Activated naive CD4-positive, alpha-beta T cell treated with anti-CD3 and anti-CD28 coated beads, Interleukin-2, amount 50 U/mL, for 24 hours (primary cell): ENCODE measurements around the gene SLC25A30.
"Not testable (repeated sequence)": the region's sequence is repeated elsewhere in the genome, so short reads cannot be mapped to it uniquely, and the experiment has no call there.

ENCODE experiments used
- H3K27ac Mint-ChIP-seq: one replicate; pipeline ENCODE4 v1.8.0; 2021; ENCODE audit warnings: mild to moderate bottlenecking, mixed read lengths
- H3K27me3 Mint-ChIP-seq: one replicate; pipeline ENCODE4 v1.8.0; 2021; ENCODE audit warnings: mixed read lengths
- H3K36me3 Mint-ChIP-seq: one replicate; pipeline ENCODE4 v1.8.0; 2021; ENCODE audit warnings: mixed read lengths
- H3K4me1 Mint-ChIP-seq: one replicate; pipeline ENCODE4 v1.8.0; 2021; ENCODE audit warnings: mixed read lengths
- H3K4me3 Mint-ChIP-seq: one replicate; pipeline ENCODE4 v1.8.0; 2021; ENCODE audit warnings: mild to moderate bottlenecking, mixed read lengths
- H3K9me3 Mint-ChIP-seq: one replicate; pipeline ENCODE4 v1.8.0; 2021; ENCODE audit warnings: mixed read lengths

SLC25A30 gene

DNA sequence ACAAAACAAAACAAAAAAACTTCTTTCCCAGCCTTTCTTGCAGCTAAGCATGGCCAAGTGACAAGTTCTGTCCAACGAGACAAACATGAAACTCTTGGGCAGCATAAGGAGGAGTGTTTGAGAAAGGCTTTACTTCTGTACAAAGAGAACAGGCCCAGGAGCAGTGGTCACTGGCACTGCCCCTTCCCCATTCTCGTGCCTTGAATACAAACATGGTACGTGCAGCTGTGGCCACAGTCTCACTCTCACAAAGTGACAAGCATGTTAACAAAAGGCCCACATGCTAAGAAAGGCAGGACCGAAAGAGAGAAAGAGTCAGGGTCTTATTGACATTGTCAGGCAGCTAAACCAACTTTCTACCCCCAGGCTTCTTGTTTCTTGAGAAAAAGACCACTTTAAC is 19.8 kb upstream of the SLC25A30 start:
- H3K27ac Mint-ChIP-seq, result no peak overlapping the region
- H3K4me3 Mint-ChIP-seq, result no peak overlapping the region
- H3K4me1 Mint-ChIP-seq, result peaks cover 8% of the 10 kb centered on the region
- H3K27me3 Mint-ChIP-seq, result no peaks in the 10 kb centered on the region
- no peaks in the 10 kb centered on the region for H3K36me3 Mint-ChIP-seq
- no peaks in the 10 kb centered on the region for H3K9me3 Mint-ChIP-seq

- no peaks in the 10 kb centered on the region for H3K9me3 Mint-ChIP-seq
- no peaks in the 10 kb centered on the region for H3K36me3 Mint-ChIP-seq
- no peak overlapping the region for H3K27ac Mint-ChIP-seq
- H3K27me3 Mint-ChIP-seq, result no peaks in the 10 kb centered on the region
- no peak overlapping the region for H3K4me3 Mint-ChIP-seq
- H3K4me1 Mint-ChIP-seq, result peaks cover 6% of the 10 kb centered on the region
Measured at GRCh38 chr13:45436953-45437352, 18.8 kb upstream of the SLC25A30 start.

GRCh38 chr13:45436332-45436731 is 18.2 kb upstream of the SLC25A30 start:
- no peaks in the 10 kb centered on the region for H3K27me3 Mint-ChIP-seq
- no peak overlapping the region for H3K4me3 Mint-ChIP-seq
- no peaks in the 10 kb centered on the region for H3K9me3 Mint-ChIP-seq
- no peak overlapping the region for H3K27ac Mint-ChIP-seq
- peaks cover under 1% of the 10 kb centered on the region for H3K4me1 Mint-ChIP-seq
- no peaks in the 10 kb centered on the region for H3K36me3 Mint-ChIP-seq

DNA sequence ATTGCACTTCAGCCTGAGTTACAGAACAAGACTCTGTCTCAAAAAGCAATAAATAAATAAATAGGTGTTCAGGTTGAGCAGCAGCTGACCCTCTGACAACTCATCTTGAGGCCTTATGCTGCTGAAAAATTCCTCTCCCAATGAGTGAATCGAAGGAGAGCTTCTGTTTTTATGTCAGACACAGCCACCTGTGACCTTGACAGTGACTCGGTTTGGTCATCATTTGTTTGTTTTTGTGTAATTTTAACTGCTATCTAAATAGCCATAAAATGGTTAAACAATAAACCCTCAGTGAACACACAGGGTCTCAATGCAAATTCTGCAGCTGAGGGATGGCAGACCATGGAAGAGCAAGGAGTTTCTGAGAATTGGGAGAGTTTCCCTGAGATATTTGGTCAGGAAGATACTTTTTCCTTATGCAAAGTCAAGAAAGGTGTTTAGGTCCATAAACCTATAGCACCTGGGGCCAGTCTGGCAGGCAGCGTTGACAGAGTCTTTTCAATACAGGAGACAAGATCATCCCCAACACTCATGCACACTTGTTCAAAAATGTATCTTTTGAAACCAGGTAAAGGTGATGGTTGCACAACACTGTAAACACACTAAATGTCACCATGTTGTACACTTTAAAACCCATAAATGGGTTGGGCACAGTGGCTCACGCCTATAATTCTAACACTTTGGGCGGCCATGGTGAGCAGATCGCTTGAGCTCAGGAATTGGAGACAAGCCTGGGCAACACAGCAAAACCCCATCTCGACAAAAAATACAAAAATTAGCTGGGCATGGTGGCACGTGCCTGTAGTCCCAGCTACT is 16.6 kb upstream of the SLC25A30 start:
- no peaks in the 10 kb centered on the region for H3K9me3 Mint-ChIP-seq
- no peaks in the 10 kb centered on the region for H3K27me3 Mint-ChIP-seq
- no peaks in the 10 kb centered on the region for H3K4me1 Mint-ChIP-seq
- no peak overlapping the region for H3K4me3 Mint-ChIP-seq
- H3K27ac Mint-ChIP-seq, result peak overlapping the region; percentile 51
- H3K36me3 Mint-ChIP-seq, result no peaks in the 10 kb centered on the region

GRCh38 chr13:45433381-45433790 is 15.2 kb upstream of the SLC25A30 start:
- H3K4me1 Mint-ChIP-seq, result no peaks in the 10 kb centered on the region
- H3K9me3 Mint-ChIP-seq, result no peaks in the 10 kb centered on the region
- no peak overlapping the region for H3K27ac Mint-ChIP-seq
- no peak overlapping the region for H3K4me3 Mint-ChIP-seq
- no peaks in the 10 kb centered on the region for H3K36me3 Mint-ChIP-seq
- no peaks in the 10 kb centered on the region for H3K27me3 Mint-ChIP-seq

DNA sequence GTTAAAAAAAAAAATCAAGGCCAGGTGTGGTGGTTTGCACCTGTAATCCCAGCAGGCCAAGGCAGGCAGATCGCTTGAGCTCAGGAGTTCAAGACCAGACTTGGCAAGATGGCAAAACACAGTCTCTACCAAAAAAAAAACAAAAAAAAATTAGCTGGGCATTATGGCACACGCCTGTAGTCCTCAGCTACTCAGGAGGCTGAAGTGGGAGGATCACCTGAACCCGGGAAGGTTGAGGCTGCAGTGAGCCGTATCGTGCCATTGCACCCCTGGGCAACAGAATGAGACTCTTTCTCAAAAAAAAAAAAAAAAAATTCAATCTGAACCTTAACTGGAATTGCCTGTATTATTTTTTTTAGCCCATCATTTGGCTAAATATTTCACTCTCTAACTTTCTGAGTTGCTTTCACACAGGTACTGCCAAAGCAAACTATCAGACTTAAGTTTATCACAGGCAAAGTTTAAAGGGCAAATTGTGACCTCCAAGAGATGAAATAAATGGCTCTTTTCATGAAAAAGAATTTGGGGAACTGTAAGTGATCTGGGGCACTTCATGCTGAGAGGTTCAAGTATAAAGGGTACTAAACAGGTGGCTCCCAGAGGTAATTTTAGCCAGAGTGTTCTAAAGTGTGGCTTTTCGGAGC is 14.7 kb upstream of the SLC25A30 start:
- no peaks in the 10 kb centered on the region for H3K9me3 Mint-ChIP-seq
- no peak overlapping the region for H3K4me3 Mint-ChIP-seq
- H3K36me3 Mint-ChIP-seq, result no peaks in the 10 kb centered on the region
- no peak overlapping the region for H3K27ac Mint-ChIP-seq
- H3K4me1 Mint-ChIP-seq, result no peaks in the 10 kb centered on the region
- no peaks in the 10 kb centered on the region for H3K27me3 Mint-ChIP-seq

GRCh38 chr13:45426056-45426841 is 8.1 kb upstream of the SLC25A30 start:
- H3K4me1 Mint-ChIP-seq, H3K27me3 Mint-ChIP-seq, H3K36me3 Mint-ChIP-seq, H3K4me3 Mint-ChIP-seq, H3K27ac Mint-ChIP-seq, H3K9me3 Mint-ChIP-seq: not testable (repeated sequence)

GRCh38 chr13:45422731-45423292 is 4.6 kb upstream of the SLC25A30 start:
- H3K27ac Mint-ChIP-seq, result no peak overlapping the region
- H3K9me3 Mint-ChIP-seq, result no peaks in the 10 kb centered on the region
- no peak overlapping the region for H3K4me3 Mint-ChIP-seq
- H3K36me3 Mint-ChIP-seq, result no peaks in the 10 kb centered on the region
- H3K4me1 Mint-ChIP-seq, result peaks cover 4% of the 10 kb centered on the region
- no peaks in the 10 kb centered on the region for H3K27me3 Mint-ChIP-seq

DNA sequence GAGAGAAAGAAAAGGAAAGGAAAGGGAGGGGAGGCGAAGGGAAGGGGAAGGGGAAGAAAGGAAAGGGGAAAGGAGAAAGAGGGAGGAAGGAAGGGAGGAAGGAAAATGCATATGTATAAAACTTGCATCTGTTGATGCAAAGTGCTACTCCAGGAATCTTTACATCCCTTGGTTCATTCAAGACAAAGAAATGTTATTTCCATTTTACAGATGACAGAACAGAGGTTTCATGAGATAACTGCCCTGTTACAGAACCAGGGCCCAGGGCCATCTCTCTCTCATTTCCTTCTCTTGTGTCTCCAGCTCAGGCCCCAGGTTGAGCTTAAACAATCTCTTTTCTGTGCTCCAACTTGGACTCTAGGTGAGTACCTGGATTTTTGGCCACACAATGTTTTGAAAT is 1.8 kb upstream of the SLC25A30 start:
- no peak overlapping the region for H3K4me3 Mint-ChIP-seq
- peaks cover 18% of the 10 kb centered on the region for H3K4me1 Mint-ChIP-seq
- no peaks in the 10 kb centered on the region for H3K36me3 Mint-ChIP-seq
- no peaks in the 10 kb centered on the region for H3K27me3 Mint-ChIP-seq
- no peaks in the 10 kb centered on the region for H3K9me3 Mint-ChIP-seq
- no peak overlapping the region for H3K27ac Mint-ChIP-seq

DNA sequence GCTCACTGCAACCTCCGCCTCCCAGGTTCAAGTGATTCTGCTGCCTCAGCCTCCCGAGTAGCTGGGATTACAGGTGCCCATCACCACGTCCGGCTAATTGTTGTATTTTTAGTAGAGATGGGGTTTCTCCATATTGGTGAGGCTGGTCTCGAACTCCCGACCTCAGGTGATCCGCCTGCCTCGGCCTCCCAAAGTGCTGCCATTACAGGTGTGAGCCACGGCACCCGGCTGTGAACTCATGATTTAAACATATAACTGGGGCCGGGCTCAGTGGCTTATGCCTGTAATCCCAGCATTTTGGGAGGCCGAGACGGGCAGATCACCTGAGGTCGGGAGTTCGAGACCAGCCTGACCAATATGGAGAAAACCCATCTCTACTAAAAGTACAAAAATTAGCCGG is 1.2 kb upstream of the SLC25A30 start:
- H3K4me3 Mint-ChIP-seq, result peak overlapping the region; percentile 51
- H3K9me3 Mint-ChIP-seq, H3K27me3 Mint-ChIP-seq, H3K27ac Mint-ChIP-seq, H3K36me3 Mint-ChIP-seq: not testable (repeated sequence)
- peaks cover 23% of the 10 kb centered on the region for H3K4me1 Mint-ChIP-seq

DNA sequence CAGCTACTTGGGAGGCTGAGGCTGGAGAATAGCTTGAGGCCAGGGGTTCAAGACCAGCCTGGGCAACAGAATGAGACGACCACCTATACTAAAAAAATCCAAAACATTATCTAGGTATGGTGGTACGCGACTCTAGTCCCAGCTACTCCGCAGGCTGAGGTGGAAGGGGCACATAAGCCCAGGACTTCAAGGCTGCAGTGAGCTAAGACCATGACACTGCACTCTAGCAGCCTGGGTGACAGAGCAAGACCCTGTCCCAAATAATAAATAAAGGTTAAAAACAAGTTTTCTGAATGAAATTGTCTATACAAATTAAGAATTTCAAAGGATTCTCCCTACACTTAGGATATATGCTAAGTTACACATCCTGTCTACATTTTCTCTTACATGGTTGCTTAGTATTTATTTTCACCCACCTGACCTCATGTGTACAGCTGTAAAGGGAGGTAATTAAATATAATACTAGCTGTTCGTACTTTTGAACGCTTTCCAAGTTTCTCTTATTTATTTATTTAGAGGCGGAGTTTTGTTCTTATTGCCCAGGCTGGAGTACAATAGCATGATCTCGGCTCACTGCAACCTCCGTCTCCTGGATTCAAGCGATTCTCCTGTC is 1.6 kb downstream of the SLC25A30 start:
- H3K36me3 Mint-ChIP-seq, result peaks cover under 1% of the 10 kb centered on the region
- no peaks in the 10 kb centered on the region for H3K9me3 Mint-ChIP-seq
- H3K4me1 Mint-ChIP-seq, result peaks cover 39% of the 10 kb centered on the region
- peak overlapping the region; percentile 96 for H3K4me3 Mint-ChIP-seq
- peak overlapping the region; percentile 91 for H3K27ac Mint-ChIP-seq
- no peaks in the 10 kb centered on the region for H3K27me3 Mint-ChIP-seq

GRCh38 chr13:45415112-45415511 is 3.1 kb downstream of the SLC25A30 start:
- Mint-ChIP-seq H3K9me3 (no peaks in the 10 kb centered on the region), H3K27ac (no peak overlapping the region), H3K4me1 (peaks cover 47% of the 10 kb centered on the region), H3K36me3 (peaks cover 3% of the 10 kb centered on the region), H3K27me3 (no peaks in the 10 kb centered on the region), H3K4me3 (no peak overlapping the region)

GRCh38 chr13:45413826-45414307 is 4.3 kb downstream of the SLC25A30 start:
- H3K27ac Mint-ChIP-seq, result no peak overlapping the region
- H3K36me3 Mint-ChIP-seq, result peaks cover 3% of the 10 kb centered on the region
- no peaks in the 10 kb centered on the region for H3K27me3 Mint-ChIP-seq
- H3K4me3 Mint-ChIP-seq, result no peak overlapping the region
- H3K9me3 Mint-ChIP-seq, result no peaks in the 10 kb centered on the region
- peaks cover 50% of the 10 kb centered on the region for H3K4me1 Mint-ChIP-seq

DNA sequence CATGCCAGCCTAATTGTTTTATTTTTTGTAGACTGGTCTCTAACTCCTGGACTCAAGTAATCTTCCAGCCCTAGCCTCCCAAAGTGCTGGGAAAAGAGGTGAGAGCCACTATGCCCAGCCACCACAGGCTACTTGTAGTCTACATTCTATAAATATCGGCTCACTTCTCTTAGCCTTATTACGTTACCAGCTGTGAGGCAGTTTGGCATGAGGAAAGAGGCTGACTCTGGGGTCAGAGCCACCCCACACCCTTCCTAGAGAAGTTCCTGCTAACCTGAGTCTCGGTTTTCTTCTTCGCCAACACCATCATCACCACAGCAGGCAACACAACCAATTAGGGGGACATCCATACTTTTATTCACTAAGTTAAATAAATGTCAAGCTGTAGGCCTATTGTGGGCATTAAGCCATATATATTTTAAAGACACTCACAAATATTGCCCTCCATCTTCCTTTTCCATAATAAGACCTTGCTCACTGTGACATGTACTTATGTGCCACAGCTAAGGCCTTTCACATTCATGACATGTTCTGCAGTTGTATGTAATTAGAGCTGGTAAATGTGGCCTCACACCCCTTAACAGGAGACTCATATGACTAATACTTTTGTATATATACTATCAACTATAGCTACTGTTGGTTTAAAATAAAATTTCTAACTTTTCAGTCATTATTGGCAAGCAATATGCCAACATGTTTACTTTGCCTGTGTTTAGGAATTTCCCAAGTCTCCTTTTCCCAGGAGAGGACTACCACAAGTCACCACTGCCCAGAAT is 5.7 kb downstream of the SLC25A30 start:
- Mint-ChIP-seq H3K27ac (no peak overlapping the region), H3K9me3 (no peaks in the 10 kb centered on the region), H3K4me1 (peaks cover 45% of the 10 kb centered on the region), H3K36me3 (peaks cover 8% of the 10 kb centered on the region), H3K27me3 (no peaks in the 10 kb centered on the region), H3K4me3 (no peak overlapping the region)

GRCh38 chr13:45411631-45412030 is 6.5 kb downstream of the SLC25A30 start:
- peaks cover 10% of the 10 kb centered on the region for H3K36me3 Mint-ChIP-seq
- no peaks in the 10 kb centered on the region for H3K9me3 Mint-ChIP-seq
- no peak overlapping the region for H3K4me3 Mint-ChIP-seq
- H3K27me3 Mint-ChIP-seq, result no peaks in the 10 kb centered on the region
- peak overlapping the region; percentile 24 for H3K27ac Mint-ChIP-seq
- H3K4me1 Mint-ChIP-seq, result peaks cover 40% of the 10 kb centered on the region
